SK-N-MC (cell line): ENCODE results near the gene IPO11.

Experiments
- EZH2 ChIP-seq: fragments of 200-600 bp; sonication (generic); IDR thresholded peaks from one replicate; pipeline ENCODE4 v1.6.1; 2017; ENCODE audit warnings: antibody characterized with exemption
- FOXP2 ChIP-seq: optimal IDR thresholded peaks from 2 replicates; pipeline ENCODE3; 2011; ENCODE audit warnings: mild to moderate bottlenecking, moderate library complexity; ENCODE audit not compliant: insufficient read depth; ENCODE audit errors: extremely low read length, control extremely low read depth

DNA sequence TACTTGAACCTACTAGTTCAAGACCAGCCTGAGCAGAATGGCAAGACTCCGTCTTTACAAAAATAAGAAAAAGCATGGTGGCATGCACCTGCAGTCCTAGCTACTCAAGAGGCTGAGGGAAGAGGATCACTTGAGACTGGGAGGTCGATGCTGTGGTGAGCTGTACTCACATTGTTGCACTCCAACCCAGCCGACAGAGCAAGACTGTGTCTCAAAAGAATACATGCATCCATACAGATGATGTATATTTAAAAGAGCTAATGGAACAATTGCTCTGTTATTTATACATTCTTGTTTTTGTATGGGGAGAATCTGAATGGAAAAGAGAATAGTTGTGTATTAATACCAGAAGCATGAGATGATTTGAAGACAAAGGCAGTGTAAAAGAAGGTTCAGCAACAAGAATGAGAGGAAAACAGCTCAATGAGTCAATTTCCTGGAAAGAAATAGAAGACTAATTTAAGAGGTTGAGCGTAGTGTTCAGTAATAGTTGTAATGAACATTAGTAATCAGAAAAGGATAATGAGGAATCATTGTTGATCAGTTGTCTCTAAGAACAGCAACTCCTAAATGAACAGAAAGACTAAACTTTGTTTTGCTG lies 164.1 kb downstream of the IPO11 start:
- TF ChIP-seq EZH2 (no peak), FOXP2 (no peak)
